H1 (cell line): ENCODE data around the gene MYH9. TPM values are rescaled to one million over a fixed set of nuclear protein-coding genes. Genes with fewer than 3 reads are reported as not detected.
A peak's percentile ranks its signal among the peaks of the same experiment; 100 is the strongest.

Experiments
- MAX ChIP-seq: IDR thresholded peaks from 2 replicates; pipeline ENCODE4 v1.6.1; 2012; ENCODE audit warnings: inconsistent platforms
- polyA plus RNA-seq, 7 experiments: library from polyadenylated mRNA; depleted of rRNA in 3 of 7; stranded (reverse) in 5 of 7; unstranded in 2 of 7; fragments of >200 nt in 5 of 7; fragments of 200-250 nt in 2 of 7; gene quantifications; 1 replicate in 5 of 7; 2 replicates in 1 of 7; 4 replicates in 1 of 7; pipeline versions ENCODE4 v1.2.1 to v1.2.3, GENCODE V29; 2011 to 2013; ENCODE audit warnings: missing spikeins in 2 of 7, mixed read lengths in 2 of 7
- total RNA-seq: library from RNA; stranded (reverse); fragmentation: NEBNext Ultra II Directional; extraction: Animal tissue kit (Norgen Biotek cat#: 25700); gene quantifications from 2 replicates; pipeline ENCODE4 v1.2.1, GENCODE V29; 2021

MYH9 gene
- total and polyA plus RNA-seq, 2 of the 8 experiments (the other 6 are each of a cell fraction or from before 2014, with no cell fraction given): 24.9 to 322 TPM

- TF ChIP-seq MAX: peak; percentile 52; the same call in 1 of the 2 replicates
Observed at GRCh38 chr22:36258701-36259614, 128.8 kb downstream of the MYH9 start (continued).
